GM12891 (cell line): ENCODE results near the gene MPV17L.

Experiments used
- POLR2A ChIP-seq: IDR thresholded peaks from 2 replicates; pipeline ENCODE4 v1.6.1; 2011; ENCODE audit warnings: low read depth, low read length, control low read depth
- POLR2AphosphoS5 ChIP-seq: IDR thresholded peaks from 2 replicates; pipeline ENCODE4 v1.6.1; 2011; ENCODE audit warnings: low read depth, low read length, control low read depth
- POU2F2 ChIP-seq: IDR thresholded peaks from 2 replicates; pipeline ENCODE4 v1.6.1; 2011; ENCODE audit warnings: low read depth, mild to moderate bottlenecking, control low read depth, low read length, moderate library complexity
- TAF1 ChIP-seq: IDR thresholded peaks from 2 replicates; pipeline ENCODE4 v1.6.1; 2011; ENCODE audit warnings: low read depth, low read length, control low read depth

DNA sequence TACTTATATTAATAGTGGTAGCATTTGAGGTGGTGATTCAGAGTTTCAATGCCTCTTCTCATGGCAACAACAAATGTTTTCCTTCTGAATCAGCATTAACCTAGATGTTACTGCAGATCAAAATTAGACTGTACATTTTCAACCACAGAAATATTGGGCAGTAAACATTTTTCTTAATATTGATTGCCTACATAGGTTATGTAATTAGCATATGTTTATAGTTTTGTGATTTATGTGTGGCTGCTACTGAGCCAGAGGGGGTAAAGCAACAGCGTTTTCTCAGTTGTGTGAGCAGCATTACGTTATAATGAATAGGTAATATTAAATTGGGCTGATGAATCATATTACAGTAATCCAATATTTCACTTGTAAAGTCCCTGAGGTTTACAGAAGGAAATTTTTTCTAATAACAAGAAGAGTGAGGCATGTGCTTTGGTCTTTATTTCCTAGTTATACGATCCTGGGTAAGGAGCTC lies 20.0 kb downstream of the MPV17L start:
- TF ChIP-seq POLR2AphosphoS5 = no peak
- TF ChIP-seq POLR2A = no peak
- TF ChIP-seq POU2F2 = no peak
- no peak for TF ChIP-seq TAF1
